WERI-Rb-1 (cell line): ENCODE measurements around the gene PMS2.

Source experiments
- DNase-seq: peaks from one replicate; pipeline ENCODE4 v3.0.0-alpha.2; 2020
- H3K27ac ChIP-seq: fragments of 250-450 bp; sonication (Bioruptor Pico); 2 replicates; pipeline ENCODE4 v1.5.1; 2020; ENCODE audit warnings: mild to moderate bottlenecking, moderate library complexity
- H3K27me3 ChIP-seq: fragments of 250-450 bp; sonication (Bioruptor Pico); 2 replicates; pipeline ENCODE4 v1.5.1; 2021; ENCODE audit warnings: mild to moderate bottlenecking, low read depth, moderate library complexity; ENCODE audit not compliant: insufficient read depth, severe bottlenecking
- H3K36me3 ChIP-seq: fragments of 250-450 bp; sonication (Bioruptor Pico); 2 replicates; pipeline ENCODE4 v1.5.1; 2020; ENCODE audit warnings: mild to moderate bottlenecking, moderate library complexity
- H3K4me3 ChIP-seq: 2 replicates; pipeline ENCODE4 v1.5.1; 2011; ENCODE audit warnings: low read depth, mild to moderate bottlenecking, control low read depth, low read length
- H3K9me3 ChIP-seq: fragments of 250-450 bp; sonication (Bioruptor Pico); 2 replicates; pipeline ENCODE4 v1.5.1; 2021; ENCODE audit warnings: mild to moderate bottlenecking, moderate library complexity; ENCODE audit not compliant: severe bottlenecking
- TF ChIP-seq, protein P1 (sequence below): IDR thresholded peaks from 2 replicates; pipeline ENCODE4 v1.5.1; 2011; ENCODE audit warnings: low read depth, mild to moderate bottlenecking, control low read depth, inconsistent platforms, low read length

Gene PMS2

DNA sequence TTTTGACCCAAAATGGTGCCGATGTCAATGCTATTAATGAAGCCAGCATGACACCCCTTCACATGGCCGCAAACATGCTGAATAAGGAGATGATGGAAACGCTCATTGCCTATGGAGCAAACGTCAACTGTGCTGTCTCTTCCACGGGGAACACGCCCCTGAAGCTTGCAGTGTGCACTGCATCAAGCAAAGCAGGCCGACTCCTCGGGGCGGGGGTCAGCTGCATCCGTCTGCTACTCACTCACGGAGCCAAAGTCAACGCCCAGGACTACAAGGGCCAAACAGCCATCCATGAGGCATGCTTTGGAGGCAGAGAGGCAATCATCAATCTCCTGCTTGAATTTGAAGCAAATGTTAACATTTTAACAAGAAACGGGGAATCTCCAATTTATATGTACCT lies 26.8 kb upstream of the PMS2 start:
- DNase-seq, result no peak
- TF ChIP-seq, protein P1, sequence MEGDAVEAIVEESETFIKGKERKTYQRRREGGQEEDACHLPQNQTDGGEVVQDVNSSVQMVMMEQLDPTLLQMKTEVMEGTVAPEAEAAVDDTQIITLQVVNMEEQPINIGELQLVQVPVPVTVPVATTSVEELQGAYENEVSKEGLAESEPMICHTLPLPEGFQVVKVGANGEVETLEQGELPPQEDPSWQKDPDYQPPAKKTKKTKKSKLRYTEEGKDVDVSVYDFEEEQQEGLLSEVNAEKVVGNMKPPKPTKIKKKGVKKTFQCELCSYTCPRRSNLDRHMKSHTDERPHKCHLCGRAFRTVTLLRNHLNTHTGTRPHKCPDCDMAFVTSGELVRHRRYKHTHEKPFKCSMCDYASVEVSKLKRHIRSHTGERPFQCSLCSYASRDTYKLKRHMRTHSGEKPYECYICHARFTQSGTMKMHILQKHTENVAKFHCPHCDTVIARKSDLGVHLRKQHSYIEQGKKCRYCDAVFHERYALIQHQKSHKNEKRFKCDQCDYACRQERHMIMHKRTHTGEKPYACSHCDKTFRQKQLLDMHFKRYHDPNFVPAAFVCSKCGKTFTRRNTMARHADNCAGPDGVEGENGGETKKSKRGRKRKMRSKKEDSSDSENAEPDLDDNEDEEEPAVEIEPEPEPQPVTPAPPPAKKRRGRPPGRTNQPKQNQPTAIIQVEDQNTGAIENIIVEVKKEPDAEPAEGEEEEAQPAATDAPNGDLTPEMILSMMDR, result no peak
- Histone ChIP-seq H3K4me3 (no peak overlapping the region), H3K27ac (no peak overlapping the region), H3K36me3 (peaks cover 79% of the 10 kb centered on the region), H3K27me3 (no peaks in the 10 kb centered on the region), H3K9me3 (no peaks in the 10 kb centered on the region)

GRCh38 chr7:6035165-6035564 lies 26.3 kb upstream of the PMS2 start:
- H3K27me3 ChIP-seq, result no peaks in the 10 kb centered on the region
- no peaks in the 10 kb centered on the region for H3K9me3 ChIP-seq
- H3K4me3 ChIP-seq, result no peak overlapping the region
- DNase-seq, result no peak
- peaks cover 79% of the 10 kb centered on the region for H3K36me3 ChIP-seq
- H3K27ac ChIP-seq, result no peak overlapping the region
- TF ChIP-seq, protein P1, result no peak

DNA sequence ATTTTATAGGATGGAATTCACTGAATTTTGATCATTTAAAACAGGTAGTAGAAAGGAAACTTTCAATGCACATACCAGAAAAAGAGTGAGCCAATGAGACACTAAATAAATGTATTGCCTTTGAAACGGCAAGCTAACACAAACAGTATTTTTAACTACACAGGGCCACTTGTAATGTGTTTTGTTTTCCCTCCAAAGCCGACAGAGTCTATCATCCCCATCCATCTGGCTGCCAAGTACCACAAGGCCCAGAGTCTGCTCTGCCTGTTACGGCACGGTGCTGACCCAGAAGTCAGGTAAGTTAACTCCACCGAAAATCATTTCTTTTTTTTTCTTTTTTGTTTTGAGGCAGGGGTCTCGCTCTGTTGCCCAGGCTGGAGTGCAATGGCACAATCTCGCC lies 23.8 kb upstream of the PMS2 start:
- no peak overlapping the region for H3K27ac ChIP-seq
- peaks cover 80% of the 10 kb centered on the region for H3K36me3 ChIP-seq
- H3K9me3 ChIP-seq, result no peaks in the 10 kb centered on the region
- no peaks in the 10 kb centered on the region for H3K27me3 ChIP-seq
- DNase-seq, result no peak
- no peak overlapping the region for H3K4me3 ChIP-seq
- TF ChIP-seq, protein P1, result no peak

- H3K36me3 ChIP-seq, result peaks cover 80% of the 10 kb centered on the region
These were observed 23.3 kb upstream of the PMS2 start for GRCh38 chr7:6032167-6032566.

GRCh38 chr7:6031567-6031966 lies 22.7 kb upstream of the PMS2 start:
- Histone ChIP-seq H3K36me3 (peaks cover 78% of the 10 kb centered on the region), H3K4me3 (no peak overlapping the region), H3K9me3 (no peaks in the 10 kb centered on the region), H3K27me3 (no peaks in the 10 kb centered on the region), H3K27ac (no peak overlapping the region)
- no peak for DNase-seq
- TF ChIP-seq, protein P1, result no peak

More at GRCh38 chr7:6032167-6032566, 23.3 kb upstream of the PMS2 start:
- Histone ChIP-seq H3K27ac (no peak overlapping the region), H3K4me3 (no peak overlapping the region), H3K9me3 (no peaks in the 10 kb centered on the region), H3K27me3 (no peaks in the 10 kb centered on the region)
- DNase-seq, result no peak
- TF ChIP-seq, protein P1, result no peak

- Histone ChIP-seq H3K9me3 (no peaks in the 10 kb centered on the region), H3K27ac (no peak within 1 kb of the TSS), H3K4me3 (no peak within 1 kb of the TSS), H3K36me3 (peaks cover 79% of the 10 kb centered on the region), H3K27me3 (no peaks in the 10 kb centered on the region)
- TF ChIP-seq, protein P1, result no peak
- no peak for DNase-seq
These were observed 22.1 kb upstream of the PMS2 start, which contains the start of gene ANKRD61 for GRCh38 chr7:6030988-6031387. Gene ANKRD61, plus strand, starts transcription at chr7:6031376. Its CDS starts 0 bp downstream, at chr7:6031376.
